Ascending aorta (tissue), 2 donors: Measurements from ENCODE around the gene CHCHD6. TPM values are rescaled to one million over a fixed set of nuclear protein-coding genes. Genes with fewer than 3 reads are reported as not detected.

Experiments
- DNase-seq, 2 donors: peaks; one replicate each; pipeline ENCODE4 v3.0.0-alpha.2; 2019; ENCODE audit warnings: low spot score in 2 of 2
- H3K27ac ChIP-seq, 2 donors: fragments of 200-600 bp; sonication (generic); one replicate each; pipeline ENCODE4 v1.5.1; 2016 to 2017; ENCODE audit warnings: mild to moderate bottlenecking in 1 of 2
- H3K27me3 ChIP-seq: fragments of 200-600 bp; sonication (generic); one replicate; pipeline ENCODE4 v1.5.1; 2017
- H3K36me3 ChIP-seq, 2 donors: fragments of 200-600 bp; sonication (generic); one replicate each; pipeline ENCODE4 v1.5.1; 2016
- H3K4me1 ChIP-seq, 2 donors: fragments of 200-600 bp; sonication (generic); one replicate each; pipeline ENCODE4 v1.5.1; 2016 to 2017; ENCODE audit warnings: mild to moderate bottlenecking in 1 of 2
- H3K4me3 ChIP-seq, 2 donors: fragments of 200-600 bp; sonication (generic); one replicate each; pipeline ENCODE4 v1.5.1; 2016 to 2017; ENCODE audit warnings: mild to moderate bottlenecking in 1 of 2
- H3K9me3 ChIP-seq, 2 donors: fragments of 200-600 bp; sonication (generic); one replicate each; pipeline ENCODE4 v1.5.1; 2016
- intact Hi-C: fragments of 100-400 bp; cut with DNase I; formaldehyde crosslinking; loops from one replicate; pipeline ENCODE4 v1.15.1; 2023
- total RNA-seq: library from RNA; depleted of rRNA; stranded (reverse); fragments of >200 nt; gene quantifications from one replicate; pipeline ENCODE4 v1.1.0, GENCODE V29; 2016
- TF ChIP-seq, protein P1 (sequence below), 3 experiments: fragments of 200-600 bp in 2 of 3; fragments of 450-650 bp in 1 of 3; sonication (generic) in 2 of 3; IDR thresholded peaks; one replicate each; pipeline ENCODE4 v1.5.1; 2016 to 2019; ENCODE audit warnings: antibody characterized with exemption in 3 of 3, mild to moderate bottlenecking in 1 of 3, moderate library complexity in 1 of 3

Gene CHCHD6
- total RNA-seq, 1 donor from 2014 or later: 1.2 TPM

- TF ChIP-seq, protein P1, sequence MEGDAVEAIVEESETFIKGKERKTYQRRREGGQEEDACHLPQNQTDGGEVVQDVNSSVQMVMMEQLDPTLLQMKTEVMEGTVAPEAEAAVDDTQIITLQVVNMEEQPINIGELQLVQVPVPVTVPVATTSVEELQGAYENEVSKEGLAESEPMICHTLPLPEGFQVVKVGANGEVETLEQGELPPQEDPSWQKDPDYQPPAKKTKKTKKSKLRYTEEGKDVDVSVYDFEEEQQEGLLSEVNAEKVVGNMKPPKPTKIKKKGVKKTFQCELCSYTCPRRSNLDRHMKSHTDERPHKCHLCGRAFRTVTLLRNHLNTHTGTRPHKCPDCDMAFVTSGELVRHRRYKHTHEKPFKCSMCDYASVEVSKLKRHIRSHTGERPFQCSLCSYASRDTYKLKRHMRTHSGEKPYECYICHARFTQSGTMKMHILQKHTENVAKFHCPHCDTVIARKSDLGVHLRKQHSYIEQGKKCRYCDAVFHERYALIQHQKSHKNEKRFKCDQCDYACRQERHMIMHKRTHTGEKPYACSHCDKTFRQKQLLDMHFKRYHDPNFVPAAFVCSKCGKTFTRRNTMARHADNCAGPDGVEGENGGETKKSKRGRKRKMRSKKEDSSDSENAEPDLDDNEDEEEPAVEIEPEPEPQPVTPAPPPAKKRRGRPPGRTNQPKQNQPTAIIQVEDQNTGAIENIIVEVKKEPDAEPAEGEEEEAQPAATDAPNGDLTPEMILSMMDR (IDR thresholded peaks at IDR 0.05): no peak
- intact Hi-C loops: no loop called here
- H3K36me3 ChIP-seq: no peaks in the 10 kb centered on the region
- no peaks in the 10 kb centered on the region for H3K4me1 ChIP-seq
- H3K4me3 ChIP-seq: no peak overlapping the region
- peak overlapping the region in 1 of 2 donors; percentile 25 for H3K27ac ChIP-seq
- peak in 1 of 2 donors; percentile 56 for DNase-seq
- H3K27me3 ChIP-seq: no peaks in the 10 kb centered on the region
- no peaks in the 10 kb centered on the region for H3K9me3 ChIP-seq
Measured at GRCh38 chr3:126870608-126871210, 166.7 kb downstream of the CHCHD6 start.

- Histone ChIP-seq H3K9me3 (no peaks in the 10 kb centered on the region), H3K27me3 (no peaks in the 10 kb centered on the region), H3K27ac (no peak overlapping the region), H3K4me1 (no peaks in the 10 kb centered on the region), H3K4me3 (no peak overlapping the region), H3K36me3 (no peaks in the 10 kb centered on the region)
- no peak for DNase-seq
- TF ChIP-seq, protein P1 (IDR thresholded peaks at IDR 0.05): no peak
- intact Hi-C loops: no loop called here
Measured at GRCh38 chr3:126872701-126873342, 168.8 kb downstream of the CHCHD6 start.

GRCh38 chr3:126873416-126873815, 169.4 kb downstream of the CHCHD6 start:
- DNase-seq: no peak
- intact Hi-C loops: no loop called here
- H3K9me3 ChIP-seq: no peaks in the 10 kb centered on the region

DNA sequence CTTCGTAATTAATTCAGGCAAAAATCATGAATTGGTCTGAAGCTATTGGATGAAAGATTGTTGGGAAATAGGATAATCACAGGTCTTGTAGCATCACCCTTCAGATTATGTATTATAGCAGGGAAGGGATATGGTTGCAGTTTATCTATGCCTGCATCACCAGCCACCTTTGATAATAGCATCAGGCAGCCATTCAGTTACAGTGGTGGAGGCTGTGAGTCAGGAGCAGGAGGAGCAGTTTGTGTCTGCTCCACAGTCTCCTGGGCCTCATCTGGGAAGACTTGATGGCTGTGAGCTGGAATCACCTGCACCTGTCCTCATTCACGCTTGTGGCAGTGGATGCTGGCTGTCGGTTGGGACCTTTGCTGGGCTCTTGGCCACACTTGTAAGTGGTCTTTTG, 174.6 kb downstream of the CHCHD6 start:
- no peaks in the 10 kb centered on the region for H3K9me3 ChIP-seq
- no peak for DNase-seq
- TF ChIP-seq, protein P1 (IDR thresholded peaks at IDR 0.05): no peak
- H3K4me3 ChIP-seq: no peak overlapping the region
- no peaks in the 10 kb centered on the region for H3K4me1 ChIP-seq
- H3K27ac ChIP-seq: no peak overlapping the region
- intact Hi-C loops: no loop called here
- no peaks in the 10 kb centered on the region for H3K36me3 ChIP-seq
- H3K27me3 ChIP-seq: no peaks in the 10 kb centered on the region

More at GRCh38 chr3:126873416-126873815, 169.4 kb downstream of the CHCHD6 start:
- no peaks in the 10 kb centered on the region for H3K4me1 ChIP-seq
- no peak overlapping the region for H3K27ac ChIP-seq
- no peaks in the 10 kb centered on the region for H3K27me3 ChIP-seq
- TF ChIP-seq, protein P1 (IDR thresholded peaks at IDR 0.05): no peak
- H3K36me3 ChIP-seq: no peaks in the 10 kb centered on the region
- no peak overlapping the region for H3K4me3 ChIP-seq

GRCh38 chr3:126880901-126881300, 176.9 kb downstream of the CHCHD6 start:
- Histone ChIP-seq H3K4me3 (no peak overlapping the region), H3K27ac (no peak overlapping the region), H3K27me3 (no peaks in the 10 kb centered on the region), H3K36me3 (no peaks in the 10 kb centered on the region), H3K4me1 (no peaks in the 10 kb centered on the region), H3K9me3 (no peaks in the 10 kb centered on the region)
- DNase-seq: no peak
- intact Hi-C loops: no loop called here
- TF ChIP-seq, protein P1 (IDR thresholded peaks at IDR 0.05): no peak
